ENCODE measurements around the gene NCMAP. TPM values are rescaled to one million over a fixed set of nuclear protein-coding genes. Genes with fewer than 3 reads are reported as not detected.

The NCMAP gene
- total and polyA plus RNA-seq, 2 of the 8 experiments (the other 6 are each of a cell fraction or from before 2014, with no cell fraction given) = 0.21 to 0.39 TPM

- H3K79me2 ChIP-seq (ENCODE audit: control insufficient read depth in 1 of 2, insufficient read depth in 2 of 2, low read length in 2 of 2) = peaks cover 6 to 14% of the 10 kb centered on the region in 2 experiments
- H2BK20ac ChIP-seq (ENCODE audit: low read length) = no peak overlapping the region
- no peak overlapping the region for H2BK5ac ChIP-seq (ENCODE audit: low read depth, low read length)
- no peaks in the 10 kb centered on the region for H3K9me3 ChIP-seq (ENCODE audit: insufficient read depth in 2 of 2, low read depth in 1 of 2, low read length in 1 of 2)
- no peak overlapping the region for H3K23ac ChIP-seq (ENCODE audit: insufficient read length)
- no peak overlapping the region for H2AFZ ChIP-seq (ENCODE audit: low read length)
- peaks cover 0 to 3% of the 10 kb centered on the region in 2 experiments for H4K20me1 ChIP-seq (replicated peaks in 1 of 2; ENCODE audit: control insufficient read depth in 1 of 2, insufficient read depth in 2 of 2, low read length in 2 of 2)
- H3K56ac ChIP-seq (replicated peaks; ENCODE audit: insufficient read length, low read depth, low read length) = no peak overlapping the region
- ChIA-PET POLR2A (ENCODE audit: partially characterized antibody) (interaction anchor here (1.0 kb wide), 1 partner anchor 40 kb away, joined by 3 read pairs; no protein-coding TSS in a partner anchor), CTCF (ENCODE audit: partially characterized antibody) (interaction anchor here (0.6 to 7.1 kb wide), 6 partner anchors 43 to 291 kb away, joined by 3 to 45 read pairs (median 3); partner anchors contain the start of gene NIPAL3)
- 83% methylated on average over 2 of the region's 2 CpGs; no CpG with 5 or more reads in 1 of the 2 experiments for WGBS, 2 experiments (ENCODE audit: extremely low coverage in 1 of 2, insufficient coverage in 1 of 2, insufficient read length in 1 of 2, insufficient replicate concordance in 2 of 2, low coverage in 1 of 2, low lambda C conversion rate in 2 of 2, missing lambda C conversion rate in 1 of 2)
- no peak overlapping the region for H4K91ac ChIP-seq (replicated peaks; ENCODE audit: insufficient read length, low read length)
- no peak overlapping the region for H3K4me2 ChIP-seq (ENCODE audit: insufficient read depth in 1 of 2, low read depth in 2 of 2, low read length in 2 of 2)
- no peaks in the 10 kb centered on the region; the same call in 1 of the 2 replicates for H3K79me1 ChIP-seq (ENCODE audit: low read depth, low read length)
- no peak overlapping the region for H2BK120ac ChIP-seq (replicated peaks; ENCODE audit: low read depth, low read length)
- DNase-seq (ENCODE audit: low read depth in 1 of 2, low spot score in 2 of 2) (no peak), FAIRE-seq (no peak)
- no peaks in the 10 kb centered on the region for H3K27me3 ChIP-seq (replicated peaks in 1 of 4; ENCODE audit: control insufficient read depth in 3 of 4, extremely low read depth in 1 of 4, insufficient read depth in 3 of 4, low read length in 3 of 4)
- H4K8ac ChIP-seq (ENCODE audit: extremely low read depth, insufficient read depth, low read length) = no peak overlapping the region
- no peaks in the 10 kb centered on the region for H3K36me3 ChIP-seq (ENCODE audit: control insufficient read depth in 2 of 4, insufficient read depth in 4 of 4, low read length in 3 of 4)
- H3K23me2 ChIP-seq (ENCODE audit: low read depth, low read length) = peaks cover 6% of the 10 kb centered on the region
- H2AK5ac ChIP-seq (ENCODE audit: low read depth, low read length) = no peak overlapping the region
- H2BK12ac ChIP-seq (ENCODE audit: low read depth, low read length) = no peak overlapping the region
- H2BK15ac ChIP-seq (ENCODE audit: low read length) = no peak overlapping the region
- no peak overlapping the region for H3K4me3 ChIP-seq (ENCODE audit: extremely low read depth in 1 of 4, insufficient read depth in 2 of 4, low read depth in 3 of 4, low read length in 4 of 4)
- no peak overlapping the region for H3K27ac ChIP-seq (ENCODE audit: low read depth, low read length)
- no peak overlapping the region for H4K5ac ChIP-seq (ENCODE audit: insufficient read length, low read depth, low read length)
- H3K4ac ChIP-seq (replicated peaks; ENCODE audit: insufficient read length, low read depth, low read length) = no peak overlapping the region
- no peak overlapping the region for H3K18ac ChIP-seq (ENCODE audit: extremely low read depth, low read length)
- H3K9ac ChIP-seq (replicated peaks in 1 of 4; ENCODE audit: extremely low read depth in 1 of 4, low read depth in 3 of 4, low read length in 3 of 4) = no peak overlapping the region
- H3K4me1 ChIP-seq (replicated peaks in 1 of 4; ENCODE audit: control insufficient read depth in 3 of 4, insufficient read depth in 4 of 4, low read length in 3 of 4) = peaks cover 0 to 6% (median 3%) of the 10 kb centered on the region in 4 experiments; a peak in 5 of 7 replicates
- no peak overlapping the region for H3K14ac ChIP-seq (ENCODE audit: insufficient read length)
- TF ChIP-seq CEBPB (IDR thresholded peaks at IDR 0.05; ENCODE audit: low read depth, low read length) (0 out of 2 replicates have a peak, but pooled peaks have one; percentile 49), ZNF274 (IDR thresholded peaks at IDR 0.05; ENCODE audit: borderline replicate concordance, extremely low read depth, low read length) (no peak), CTBP2 (IDR thresholded peaks at IDR 0.05; ENCODE audit: borderline replicate concordance, insufficient read depth, insufficient read length, low read length) (no peak), SP2 (IDR thresholded peaks at IDR 0.05; ENCODE audit: low read length) (no peak)
Measured at GRCh38 chr1:24639094-24639493, 83.2 kb downstream of the NCMAP start.

Measured in H1 (cell line).